Measurements from ENCODE around the gene PPP2R2C.

DNA sequence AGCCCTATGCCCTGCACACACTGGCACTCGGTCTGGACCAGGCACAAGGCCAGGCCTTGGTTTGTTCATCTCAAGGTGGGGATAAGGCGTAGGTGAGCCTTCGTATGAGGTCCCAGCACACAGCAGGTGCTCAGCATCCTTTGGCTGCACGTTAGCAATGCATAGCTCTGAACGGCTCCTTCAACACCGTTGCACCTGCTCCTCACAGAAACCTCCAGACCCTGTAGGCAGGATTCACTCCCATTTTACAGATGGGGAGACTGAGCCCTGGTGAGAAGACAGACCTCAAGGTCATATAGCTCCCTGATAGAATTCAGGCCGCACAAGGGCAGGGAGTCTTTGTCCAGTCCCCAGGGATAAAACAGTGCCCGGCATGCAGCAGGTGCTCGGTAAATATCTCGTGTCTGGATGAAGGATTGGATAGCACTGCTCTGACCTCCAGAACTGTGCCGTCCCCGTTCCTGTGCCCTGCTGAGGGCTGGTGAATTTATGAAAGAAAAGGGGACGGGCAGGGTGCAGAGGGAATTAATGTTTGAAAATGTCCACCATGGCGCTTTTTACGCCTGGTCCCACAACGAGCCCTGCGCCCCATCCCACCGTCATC lies 2.4 kb downstream of the PPP2R2C start:
- TF ChIP-seq, protein P1, sequence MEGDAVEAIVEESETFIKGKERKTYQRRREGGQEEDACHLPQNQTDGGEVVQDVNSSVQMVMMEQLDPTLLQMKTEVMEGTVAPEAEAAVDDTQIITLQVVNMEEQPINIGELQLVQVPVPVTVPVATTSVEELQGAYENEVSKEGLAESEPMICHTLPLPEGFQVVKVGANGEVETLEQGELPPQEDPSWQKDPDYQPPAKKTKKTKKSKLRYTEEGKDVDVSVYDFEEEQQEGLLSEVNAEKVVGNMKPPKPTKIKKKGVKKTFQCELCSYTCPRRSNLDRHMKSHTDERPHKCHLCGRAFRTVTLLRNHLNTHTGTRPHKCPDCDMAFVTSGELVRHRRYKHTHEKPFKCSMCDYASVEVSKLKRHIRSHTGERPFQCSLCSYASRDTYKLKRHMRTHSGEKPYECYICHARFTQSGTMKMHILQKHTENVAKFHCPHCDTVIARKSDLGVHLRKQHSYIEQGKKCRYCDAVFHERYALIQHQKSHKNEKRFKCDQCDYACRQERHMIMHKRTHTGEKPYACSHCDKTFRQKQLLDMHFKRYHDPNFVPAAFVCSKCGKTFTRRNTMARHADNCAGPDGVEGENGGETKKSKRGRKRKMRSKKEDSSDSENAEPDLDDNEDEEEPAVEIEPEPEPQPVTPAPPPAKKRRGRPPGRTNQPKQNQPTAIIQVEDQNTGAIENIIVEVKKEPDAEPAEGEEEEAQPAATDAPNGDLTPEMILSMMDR (IDR thresholded peaks at IDR 0.05), result no peak
- no peak for TF ChIP-seq POLR2A (IDR thresholded peaks at IDR 0.05)

Data from heart left ventricle (tissue), 13 donors.